ACHN (cell line): Measurements from ENCODE around the gene ATP10D.

Experiments
- DNase-seq: peaks from one replicate; pipeline ENCODE4 v3.0.0-alpha.2; 2015
- in situ Hi-C: cut with HindIII; loops from 2 replicates; pipeline ENCODE4 v1.10.0; 2017; ENCODE audit warnings: low sequenced_read_pairs, low pct_ligation_motif_present, low pct_unique_long_range_greater_than_20kb

Gene ATP10D

GRCh38 chr4:47561331-47561730 lies 76.3 kb downstream of the ATP10D start:
- in situ Hi-C loops: no loop called here
- DNase-seq: no peak

GRCh38 chr4:47562297-47562696 lies 77.2 kb downstream of the ATP10D start:
- in situ Hi-C loops: no loop called here
- no peak for DNase-seq

- in situ Hi-C loops: no loop called here
- no peak for DNase-seq
These were observed 81.5 kb downstream of the ATP10D start for GRCh38 chr4:47566566-47566965.

GRCh38 chr4:47566969-47567368 lies 81.9 kb downstream of the ATP10D start:
- no peak for DNase-seq
- in situ Hi-C loops: no loop called here

- in situ Hi-C loops: no loop called here
- no peak for DNase-seq
These were observed 82.4 kb downstream of the ATP10D start for GRCh38 chr4:47567511-47567910.

GRCh38 chr4:47570816-47571215 lies 85.7 kb downstream of the ATP10D start:
- in situ Hi-C loops: no loop called here
- no peak for DNase-seq

GRCh38 chr4:47572981-47573380 lies 87.9 kb downstream of the ATP10D start:
- in situ Hi-C loops: no loop called here
- no peak for DNase-seq

GRCh38 chr4:47577779-47578553 lies 92.9 kb downstream of the ATP10D start:
- DNase-seq: no peak
- in situ Hi-C loops: no loop called here

- DNase-seq: no peak
- in situ Hi-C loops: no loop called here
These were observed 94.2 kb downstream of the ATP10D start for GRCh38 chr4:47579235-47579634.

- DNase-seq: no peak
- in situ Hi-C loops: no loop called here
These were observed 105.2 kb downstream of the ATP10D start for GRCh38 chr4:47590325-47590724.

- in situ Hi-C loops: no loop called here
- DNase-seq: no peak
These were observed 112.6 kb downstream of the ATP10D start for GRCh38 chr4:47597696-47598095.

- DNase-seq: no peak
- in situ Hi-C loops: no loop called here
These were observed 113.2 kb downstream of the ATP10D start for GRCh38 chr4:47598320-47598719.

GRCh38 chr4:47598896-47599295 lies 113.8 kb downstream of the ATP10D start:
- in situ Hi-C loops: no loop called here
- no peak for DNase-seq

- in situ Hi-C loops: no loop called here
- DNase-seq: no peak
These were observed 121.4 kb downstream of the ATP10D start for GRCh38 chr4:47606482-47606881.

GRCh38 chr4:47612116-47613023 lies 127.3 kb downstream of the ATP10D start:
- in situ Hi-C loops: no loop called here
- no peak for DNase-seq

- in situ Hi-C loops: no loop called here
- DNase-seq: no peak
These were observed 130.3 kb downstream of the ATP10D start for GRCh38 chr4:47615385-47615784.

- DNase-seq: no peak
- in situ Hi-C loops: no loop called here
These were observed 132.5 kb downstream of the ATP10D start for GRCh38 chr4:47617607-47618006.

- no peak for DNase-seq
- in situ Hi-C loops: no loop called here
These were observed 134.6 kb downstream of the ATP10D start for GRCh38 chr4:47619691-47620090.

GRCh38 chr4:47621181-47621580 lies 136.1 kb downstream of the ATP10D start:
- in situ Hi-C loops: no loop called here
- DNase-seq: no peak

GRCh38 chr4:47624031-47624441 lies 139.0 kb downstream of the ATP10D start:
- no peak for DNase-seq

More at GRCh38 chr4:47624031-47624441, 139.0 kb downstream of the ATP10D start:
- in situ Hi-C loops: no loop called here
